TTC549 (cell line): ENCODE data around the gene WDR27.

ENCODE experiments used
- FAIRE-seq: peaks from 2 replicates; lab custom pipeline; 2012; peaks lifted over from hg19 to GRCh38; lab: Jason Lieb, UNC

WDR27 gene

GRCh38 chr6:169564453-169565240, 137.2 kb downstream of the WDR27 start:
- no peak for FAIRE-seq

DNA sequence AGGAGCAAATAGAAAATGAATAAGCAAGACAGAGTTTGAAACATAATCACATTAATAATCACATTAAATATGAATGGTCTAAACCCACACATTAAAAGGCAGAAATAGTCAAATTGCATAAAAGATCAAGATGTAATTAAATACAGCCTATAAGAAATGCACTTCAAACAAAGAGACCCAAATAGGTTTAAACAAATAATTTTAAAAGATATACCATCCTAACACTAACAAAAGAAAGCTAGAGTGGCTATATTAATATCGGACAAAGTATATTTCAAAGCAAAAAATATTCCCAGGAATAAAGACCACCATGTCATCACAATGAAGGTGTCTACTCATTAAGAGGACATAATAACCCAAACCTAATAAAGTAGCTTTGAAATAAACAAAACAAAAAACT, 140.2 kb downstream of the WDR27 start:
- no peak for FAIRE-seq

GRCh38 chr6:169559592-169559991, 142.2 kb downstream of the WDR27 start:
- FAIRE-seq: no peak

- no peak for FAIRE-seq
Observed at GRCh38 chr6:169558774-169559441, 142.9 kb downstream of the WDR27 start.

GRCh38 chr6:169558378-169558773, 143.5 kb downstream of the WDR27 start:
- no peak for FAIRE-seq

- FAIRE-seq: no peak
Observed at GRCh38 chr6:169557887-169558286, 143.9 kb downstream of the WDR27 start.

DNA sequence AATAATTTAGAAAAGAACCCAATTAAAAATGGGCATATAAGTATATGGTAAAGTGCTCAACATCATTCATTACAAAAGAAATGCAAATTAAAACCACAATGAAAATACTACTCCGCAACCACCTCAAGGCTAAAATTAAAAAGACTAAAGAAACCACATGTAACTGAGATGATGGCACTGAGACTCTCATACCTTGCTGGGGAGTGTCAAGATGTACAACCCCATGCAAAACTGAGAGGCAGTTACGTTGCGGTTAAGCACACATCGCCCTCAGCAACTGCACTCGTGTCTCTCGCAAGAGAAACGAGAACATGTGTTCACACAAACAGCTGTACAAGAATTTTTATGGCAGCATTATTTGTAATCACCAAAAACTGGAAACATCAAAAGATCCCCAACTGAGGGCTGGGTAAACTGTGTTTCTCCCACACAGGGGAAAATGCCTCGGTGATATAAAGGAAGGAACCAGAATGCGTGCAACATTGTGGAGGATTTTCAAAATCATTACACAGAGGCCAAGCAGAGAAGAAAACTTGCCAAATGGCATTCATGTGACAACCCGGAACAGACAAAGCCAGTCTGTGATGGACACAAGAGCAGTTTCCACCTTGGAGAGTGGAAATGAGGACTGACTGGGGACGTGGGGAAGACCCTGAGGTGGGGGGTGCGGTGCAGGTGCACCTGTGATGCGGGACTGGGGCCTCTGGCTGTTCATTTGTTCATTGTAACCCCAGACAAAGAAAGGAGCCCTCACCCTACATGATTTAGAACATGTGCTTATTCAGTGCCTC, 144.9 kb downstream of the WDR27 start:
- no peak for FAIRE-seq

- FAIRE-seq: no peak
Observed at GRCh38 chr6:169555971-169556617, 145.7 kb downstream of the WDR27 start.

DNA sequence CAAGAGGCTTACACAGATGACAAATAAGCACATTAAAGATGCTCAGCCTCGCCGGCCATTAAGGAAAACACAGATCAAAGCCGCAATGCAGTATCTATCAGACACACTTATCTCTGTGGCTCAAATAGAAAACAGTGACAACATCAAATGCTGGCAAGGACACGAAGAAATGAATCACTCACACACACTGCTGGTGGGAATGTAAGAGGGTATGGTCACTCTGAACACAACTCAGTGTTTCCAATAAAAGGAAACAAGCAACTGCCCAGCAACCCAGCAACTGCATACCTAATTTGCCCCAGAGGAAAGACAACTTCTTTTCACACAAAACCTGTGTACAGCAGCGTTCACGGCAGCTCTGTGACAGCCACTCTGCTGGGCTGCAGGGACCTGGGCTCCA, 155.8 kb downstream of the WDR27 start:
- FAIRE-seq: no peak

DNA sequence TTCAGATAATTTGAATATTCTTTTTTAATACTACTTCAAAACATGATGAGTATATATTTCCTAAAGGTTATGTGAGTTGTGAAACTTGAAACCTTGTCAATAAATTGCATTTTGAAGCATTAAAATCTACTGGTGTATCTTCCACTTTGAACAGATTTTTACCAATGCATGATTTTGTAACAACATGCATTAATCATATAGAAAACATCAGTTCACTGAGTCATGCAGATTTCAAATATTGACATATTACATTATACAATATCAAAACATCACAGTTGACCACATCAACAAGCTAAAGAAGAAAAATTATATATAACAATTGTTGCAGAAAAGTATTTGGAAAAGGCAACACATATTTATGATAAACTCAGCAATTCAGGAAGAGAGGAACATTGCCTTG, 158.1 kb downstream of the WDR27 start:
- FAIRE-seq: no peak

DNA sequence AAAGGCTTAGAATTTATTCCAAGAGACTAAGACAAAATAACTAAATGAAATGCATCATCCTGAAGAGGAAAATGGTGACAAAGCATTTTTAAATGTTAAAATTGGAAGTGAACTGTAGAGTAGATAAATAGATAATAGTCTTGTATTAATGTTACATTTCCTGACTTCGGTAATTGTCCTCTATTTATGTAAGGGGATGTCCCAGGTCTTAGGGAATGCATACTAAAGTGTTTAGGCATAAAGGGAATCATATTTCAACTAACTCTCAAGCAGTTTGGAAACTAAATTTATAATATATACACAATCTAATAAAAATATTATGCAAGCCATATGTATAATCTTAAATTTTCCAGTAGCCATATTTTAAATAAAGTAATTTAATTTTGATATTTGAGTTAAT, 159.3 kb downstream of the WDR27 start:
- FAIRE-seq: no peak

- FAIRE-seq: no peak
Observed at GRCh38 chr6:169539176-169539897, 162.5 kb downstream of the WDR27 start.

- FAIRE-seq: no peak
Observed at GRCh38 chr6:169536446-169537170, 165.2 kb downstream of the WDR27 start.

DNA sequence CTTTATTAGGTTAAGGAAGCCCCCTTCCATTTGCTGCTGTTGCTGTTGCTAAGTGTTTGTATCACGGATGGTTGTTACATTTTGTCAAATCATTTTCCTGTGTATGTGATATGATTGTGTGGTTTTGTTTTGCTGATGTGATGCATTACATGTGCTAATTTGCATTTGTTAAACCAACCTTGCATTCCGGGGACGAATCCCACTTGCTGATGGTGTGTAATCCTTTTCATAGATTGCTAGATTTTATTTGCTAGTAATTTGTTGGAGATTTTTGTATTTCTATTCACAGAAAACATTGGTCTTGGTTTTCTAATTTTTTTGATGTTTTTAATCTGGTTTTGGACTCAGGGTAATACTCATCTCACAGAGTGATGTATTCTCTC, 167.8 kb downstream of the WDR27 start:
- FAIRE-seq: no peak

DNA sequence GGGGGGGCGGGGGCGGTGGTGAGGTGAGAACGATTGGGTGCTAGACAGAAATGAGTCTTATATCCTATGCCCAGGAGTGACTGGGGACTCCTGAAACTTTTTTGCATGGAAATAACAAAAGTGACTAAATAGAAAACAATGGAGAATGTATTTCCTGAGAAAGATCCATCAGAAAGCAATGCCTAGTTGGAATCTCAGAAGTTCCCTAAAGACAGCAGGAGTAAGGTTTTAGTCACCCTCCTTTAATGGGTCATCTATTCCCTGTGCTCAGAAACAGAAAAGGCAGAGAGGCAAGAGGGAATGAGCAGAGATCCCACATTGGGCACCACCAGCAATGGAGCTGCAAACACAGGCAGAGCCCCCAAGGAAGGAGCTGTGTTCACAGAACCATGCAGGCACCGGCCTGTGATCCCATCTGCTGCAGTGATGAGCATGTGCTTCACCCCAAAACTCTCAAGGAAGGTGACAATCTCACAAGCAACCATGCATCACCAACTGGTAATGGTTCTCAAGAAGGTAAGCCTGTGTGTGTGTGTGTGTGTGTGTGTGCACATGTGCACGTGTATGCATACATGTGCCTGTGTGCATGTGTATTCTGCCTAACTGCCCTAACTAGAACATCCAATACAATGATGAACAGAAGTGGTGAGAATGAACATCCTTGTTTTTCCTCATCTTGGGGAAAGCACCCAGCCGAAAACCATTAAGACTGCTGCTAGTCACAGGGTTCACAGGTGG, 168.4 kb downstream of the WDR27 start:
- FAIRE-seq: no peak

DNA sequence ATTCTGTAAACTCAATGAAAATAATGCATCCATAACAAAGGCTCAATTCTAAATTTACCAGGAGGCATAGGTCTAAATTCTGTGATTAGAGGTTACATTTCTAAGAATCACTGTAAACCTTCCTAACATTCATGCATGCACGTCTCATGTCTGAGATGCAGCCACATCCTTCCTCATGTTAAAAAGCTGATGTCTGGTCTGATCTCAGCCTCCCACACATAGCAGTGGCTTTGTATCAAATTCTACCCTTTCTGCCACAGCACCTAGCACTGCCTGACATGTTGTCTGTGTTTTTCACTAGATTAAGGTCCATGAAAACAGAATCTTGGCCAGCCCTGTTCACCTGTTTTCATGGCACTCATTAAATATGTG, 171.1 kb downstream of the WDR27 start:
- FAIRE-seq: no peak

- FAIRE-seq: no peak
Observed at GRCh38 chr6:169529931-169530751, 171.7 kb downstream of the WDR27 start.

DNA sequence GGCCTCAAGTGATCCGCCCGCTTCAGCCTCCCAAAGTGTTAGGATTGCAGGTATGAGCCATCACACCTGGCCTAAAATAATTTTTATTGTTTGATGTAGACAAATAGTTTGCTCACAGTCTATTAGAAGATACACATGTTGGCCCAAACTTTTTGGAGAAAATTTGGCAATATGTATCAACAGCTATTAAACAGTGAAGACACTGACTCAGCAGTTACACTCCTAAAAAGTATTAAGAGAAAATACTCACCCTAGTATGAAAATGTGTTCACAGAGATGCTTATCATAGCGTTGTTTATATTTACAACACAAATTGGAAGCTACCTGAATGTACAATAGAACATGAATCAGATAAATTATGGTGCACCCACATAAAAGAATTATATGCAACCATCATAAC, 173.1 kb downstream of the WDR27 start:
- no peak for FAIRE-seq

- no peak for FAIRE-seq
Observed at GRCh38 chr6:169527306-169527705, 174.5 kb downstream of the WDR27 start.

DNA sequence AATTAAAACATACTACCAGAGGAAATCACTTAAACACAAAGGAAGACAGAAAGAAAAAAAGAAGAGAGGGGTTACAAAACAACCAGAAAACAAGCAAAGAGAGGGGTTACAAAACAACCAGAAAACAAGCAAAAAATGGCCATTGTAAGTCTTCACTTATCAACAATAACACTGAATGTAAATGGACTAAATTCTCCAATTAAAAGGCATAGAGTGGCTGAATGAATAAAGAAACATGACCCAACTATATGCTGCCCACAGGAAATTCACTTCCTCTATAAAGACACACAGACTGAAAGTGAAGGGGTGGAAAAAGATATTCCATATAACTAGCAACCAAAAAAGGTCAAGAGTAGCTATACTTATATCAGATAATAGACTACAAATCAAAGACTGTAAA, 180.0 kb downstream of the WDR27 start:
- no peak for FAIRE-seq
